ENCODE results near the gene PRDM13. TPM values are rescaled to one million over a fixed set of nuclear protein-coding genes. Genes with fewer than 3 reads are reported as not detected.

Gene PRDM13
- polyA plus RNA-seq, 1 experiment, result not detected

GRCh38 chr6:99568103-99568933 lies 38.3 kb upstream of the PRDM13 start, which contains the start of gene CCNC:
CCNC (minus strand) TSS chr6:99568660; CDS start chr6:99568527, 133 bp downstream.
- ChIA-PET POLR2A (interaction anchor here (0.9 to 1.9 kb wide), 7 partner anchors 20 to 175 kb away, joined by 3 to 12 read pairs (median 4); partner anchors contain the start of genes COQ3 and PNISR), CTCF (interaction anchor here (0.6 to 1.5 kb wide), 2 partner anchors 47 to 250 kb away, joined by 3 to 4 read pairs; no protein-coding TSS in a partner anchor)
- peak within 1 kb of the TSS; percentile 79 for H3K27ac ChIP-seq (ENCODE audit: low read depth, low read length)
- no peaks in the 10 kb centered on the region; the same call in 1 of the 2 replicates for H3K9me3 ChIP-seq (ENCODE audit: control insufficient read depth, insufficient read depth, low read length)
- peak within 1 kb of the TSS; percentile 90 for H3K4me3 ChIP-seq (ENCODE audit: low read depth, low read length)
- peak; percentile 90 for DNase-seq (ENCODE audit: low read depth, low spot score)
- no peaks in the 10 kb centered on the region for H3K27me3 ChIP-seq (ENCODE audit: control insufficient read depth, insufficient read depth, low read length)
- no peak for TF ChIP-seq CTCF (IDR thresholded peaks at IDR 0.05; ENCODE audit: low read depth, low read length)

GRCh38 chr6:99573980-99574617 lies 32.5 kb upstream of the PRDM13 start:
- CTCF ChIA-PET, result interaction anchor here (1.8 kb wide), 1 partner anchor 172 kb away, joined by 9 read pairs; no protein-coding TSS in a partner anchor
- TF ChIP-seq CTCF (IDR thresholded peaks at IDR 0.05; ENCODE audit: low read depth, low read length), result no peak

GRCh38 chr6:99575544-99576227 lies 30.9 kb upstream of the PRDM13 start:
- Histone ChIP-seq H3K27ac (ENCODE audit: low read depth, low read length) (no peak overlapping the region), H3K27me3 (ENCODE audit: control insufficient read depth, insufficient read depth, low read length) (peaks cover 2% of the 10 kb centered on the region), H3K9me3 (ENCODE audit: control insufficient read depth, insufficient read depth, low read length) (no peaks in the 10 kb centered on the region; the same call in 1 of the 2 replicates), H3K4me3 (ENCODE audit: low read depth, low read length) (no peak overlapping the region)
- CTCF ChIA-PET, result no interaction called here
- POLR2A ChIA-PET, result no interaction called here
- TF ChIP-seq CTCF (IDR thresholded peaks at IDR 0.05; ENCODE audit: low read depth, low read length), result no peak
- no peak for DNase-seq (ENCODE audit: low read depth, low spot score)

More at GRCh38 chr6:99573980-99574617, 32.5 kb upstream of the PRDM13 start:
- POLR2A ChIA-PET, result no interaction called here
- no peaks in the 10 kb centered on the region; the same call in 1 of the 2 replicates for H3K9me3 ChIP-seq (ENCODE audit: control insufficient read depth, insufficient read depth, low read length)
- H3K27ac ChIP-seq (ENCODE audit: low read depth, low read length), result no peak overlapping the region
- no peak overlapping the region for H3K4me3 ChIP-seq (ENCODE audit: low read depth, low read length)
- no peak for DNase-seq (ENCODE audit: low read depth, low spot score)
- H3K27me3 ChIP-seq (ENCODE audit: control insufficient read depth, insufficient read depth, low read length), result peaks cover 2% of the 10 kb centered on the region

DNA sequence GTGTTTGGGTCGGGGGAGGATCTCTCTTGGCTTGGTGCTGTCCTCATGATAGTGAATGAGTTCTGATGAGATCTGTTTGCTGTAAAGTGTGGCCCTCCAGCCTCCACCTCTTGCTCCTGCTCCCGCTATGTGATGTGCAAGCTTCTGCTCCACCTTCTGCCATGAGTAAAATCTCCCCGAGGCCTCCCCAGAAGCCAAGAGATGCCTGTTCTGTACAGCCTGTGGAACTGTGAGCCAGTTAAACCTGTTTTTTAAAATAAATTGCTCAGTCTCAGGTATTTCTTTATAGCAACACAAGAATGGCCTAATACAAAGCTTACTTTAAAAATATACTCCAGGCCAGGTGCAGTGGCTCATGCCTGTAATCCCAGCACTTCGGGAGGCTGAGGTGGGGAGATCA lies 26.9 kb upstream of the PRDM13 start:
- no peak overlapping the region for H3K4me3 ChIP-seq (ENCODE audit: low read depth, low read length)
- ChIA-PET POLR2A (no interaction called here), CTCF (no interaction called here)
- no peaks in the 10 kb centered on the region for H3K9me3 ChIP-seq (ENCODE audit: control insufficient read depth, insufficient read depth, low read length)
- H3K27ac ChIP-seq (ENCODE audit: low read depth, low read length), result no peak overlapping the region
- TF ChIP-seq CTCF (IDR thresholded peaks at IDR 0.05; ENCODE audit: low read depth, low read length), result no peak
- H3K27me3 ChIP-seq (ENCODE audit: control insufficient read depth, insufficient read depth, low read length), result peaks cover 2% of the 10 kb centered on the region
- no peak for DNase-seq (ENCODE audit: low read depth, low spot score)

Measured in AG04450 (cell line).